ENCODE data around the gene NLRP12. TPM values are rescaled to one million over a fixed set of nuclear protein-coding genes. Genes with fewer than 3 reads are reported as not detected.

The NLRP12 gene
- total and polyA plus RNA-seq, 2 experiments from 2014 or later, result 1.9 to 7.5 TPM

DNA sequence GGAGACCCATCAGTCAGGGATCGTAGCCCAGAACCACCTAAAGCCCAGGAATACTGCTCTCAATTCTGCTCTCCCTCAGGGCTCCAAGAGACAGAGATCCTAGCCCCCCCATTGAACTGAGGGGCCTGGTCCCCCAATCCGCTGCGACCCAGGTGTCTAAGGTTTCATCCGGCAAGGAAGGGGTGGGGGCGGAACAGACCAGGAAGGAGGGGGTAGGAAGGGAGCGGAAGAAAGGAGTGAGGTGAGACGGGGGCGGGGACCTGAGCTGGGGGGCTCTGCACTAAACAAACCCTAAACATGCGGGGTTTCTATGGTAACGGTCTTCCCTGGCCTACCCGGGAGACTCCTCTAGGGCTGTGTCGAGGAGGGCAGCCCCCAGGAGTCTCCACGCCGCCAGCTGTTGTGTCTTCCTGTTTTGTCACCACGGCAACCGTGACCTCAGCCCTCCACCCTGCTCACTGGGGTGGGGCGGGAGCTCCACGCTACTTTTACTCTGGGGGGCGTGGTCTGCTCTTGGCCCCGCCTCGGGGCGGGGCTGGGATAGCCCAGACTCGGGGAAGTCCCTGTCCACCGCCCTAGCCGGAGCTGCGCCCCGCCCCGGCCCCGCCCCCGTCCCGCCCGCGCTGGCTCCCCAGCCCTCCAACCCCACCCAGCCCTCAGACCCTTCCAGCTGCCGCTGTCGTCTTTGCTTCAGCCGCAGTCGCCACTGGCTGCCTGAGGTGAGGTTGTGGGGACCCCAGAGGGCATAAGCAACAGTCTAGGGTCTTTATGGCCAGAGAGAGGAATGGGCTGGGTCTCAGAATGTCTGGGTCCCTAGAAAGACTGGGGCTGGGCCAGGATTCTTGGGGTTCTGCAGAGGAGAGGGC is 43.3 kb upstream of the NLRP12 start, which contains the start of gene MYADM:
Gene MYADM (plus strand): TSS at position 659 of the 866 bp plus-strand sequence. CDS start 5,647 bp downstream, outside the sequence.
- peak; percentile 100 for DNase-seq (ENCODE audit: low spot score)

DNA sequence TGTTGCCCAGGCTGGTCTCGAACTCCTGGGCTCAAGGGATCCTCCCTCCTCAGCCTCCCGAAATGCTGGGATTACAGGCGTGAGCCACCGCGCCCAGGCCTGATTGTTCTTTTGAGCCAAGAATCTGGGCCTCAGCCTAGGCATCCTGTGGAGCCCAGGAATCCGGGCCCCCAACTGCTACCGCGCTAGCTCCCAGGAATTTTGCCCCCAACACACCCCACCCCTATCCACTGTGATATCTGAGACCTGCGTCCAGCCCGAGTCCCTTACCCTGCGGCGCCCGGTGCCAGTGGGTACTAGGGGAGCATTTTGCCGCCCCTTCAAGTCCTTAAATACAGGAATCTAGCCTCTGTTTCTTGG is 42.7 kb upstream of the NLRP12 start:
- H3K27me3 ChIP-seq (ENCODE audit: insufficient read depth), result no peaks in the 10 kb centered on the region
- H3K79me2 ChIP-seq (replicated peaks; ENCODE audit: insufficient read depth), result peaks cover 25% of the 10 kb centered on the region
- H3K4me3 ChIP-seq, result peak overlapping the region; percentile 66
- peaks cover 45% of the 10 kb centered on the region for H3K27me3 Mint-ChIP-seq (ENCODE audit: insufficient read depth, low read depth, poor library complexity)
- peaks cover 9% of the 10 kb centered on the region for H3K36me3 Mint-ChIP-seq (ENCODE audit: low read depth)
- peaks cover 25% of the 10 kb centered on the region for H3K4me1 Mint-ChIP-seq
- no peak overlapping the region for H2AFZ ChIP-seq
- H4K20me1 ChIP-seq (replicated peaks; ENCODE audit: insufficient read depth), result peaks cover 5% of the 10 kb centered on the region
- H3K4me3 Mint-ChIP-seq, result peak overlapping the region; percentile 87
- H3K4me1 ChIP-seq (ENCODE audit: insufficient read depth), result peaks cover 27% of the 10 kb centered on the region
- no peaks in the 10 kb centered on the region for H3K9me2 ChIP-seq (ENCODE audit: insufficient read depth)
- peak overlapping the region; percentile 86 for H3K4me2 ChIP-seq
- peak; percentile 96 for DNase-seq (ENCODE audit: low spot score)
- no peaks in the 10 kb centered on the region; the same call in 2 of the 3 replicates for H3K9me3 Mint-ChIP-seq
- H3K36me3 ChIP-seq (ENCODE audit: insufficient read depth), result peaks cover 7% of the 10 kb centered on the region; the same call in 1 of the 2 replicates
- H3K27ac ChIP-seq (ENCODE audit: low read depth), result peak overlapping the region; percentile 100
- peak overlapping the region; percentile 98 for H3K27ac Mint-ChIP-seq
- peaks cover 28% of the 10 kb centered on the region for H3F3A ChIP-seq (replicated peaks; ENCODE audit: low read depth)
- ATAC-seq, result peak; percentile 13
- TF ChIP-seq CREB1 (CRISPR knock-in tag; IDR thresholded peaks at IDR 0.05; ENCODE audit: low read depth), result no peak
- no peak for TF ChIP-seq POLR2AphosphoS5 (IDR thresholded peaks at IDR 0.05; ENCODE audit: low read depth)
- TF ChIP-seq STAT1 (IDR thresholded peaks at IDR 0.05; ENCODE audit: unreplicated experiment), result no peak
- TF ChIP-seq ZNF331 (CRISPR knock-in tag; IDR thresholded peaks at IDR 0.05; ENCODE audit: low read depth), result no peak
- no peak for TF ChIP-seq ZNF114 (CRISPR knock-in tag; IDR thresholded peaks at IDR 0.05)
- TF ChIP-seq, protein P1, sequence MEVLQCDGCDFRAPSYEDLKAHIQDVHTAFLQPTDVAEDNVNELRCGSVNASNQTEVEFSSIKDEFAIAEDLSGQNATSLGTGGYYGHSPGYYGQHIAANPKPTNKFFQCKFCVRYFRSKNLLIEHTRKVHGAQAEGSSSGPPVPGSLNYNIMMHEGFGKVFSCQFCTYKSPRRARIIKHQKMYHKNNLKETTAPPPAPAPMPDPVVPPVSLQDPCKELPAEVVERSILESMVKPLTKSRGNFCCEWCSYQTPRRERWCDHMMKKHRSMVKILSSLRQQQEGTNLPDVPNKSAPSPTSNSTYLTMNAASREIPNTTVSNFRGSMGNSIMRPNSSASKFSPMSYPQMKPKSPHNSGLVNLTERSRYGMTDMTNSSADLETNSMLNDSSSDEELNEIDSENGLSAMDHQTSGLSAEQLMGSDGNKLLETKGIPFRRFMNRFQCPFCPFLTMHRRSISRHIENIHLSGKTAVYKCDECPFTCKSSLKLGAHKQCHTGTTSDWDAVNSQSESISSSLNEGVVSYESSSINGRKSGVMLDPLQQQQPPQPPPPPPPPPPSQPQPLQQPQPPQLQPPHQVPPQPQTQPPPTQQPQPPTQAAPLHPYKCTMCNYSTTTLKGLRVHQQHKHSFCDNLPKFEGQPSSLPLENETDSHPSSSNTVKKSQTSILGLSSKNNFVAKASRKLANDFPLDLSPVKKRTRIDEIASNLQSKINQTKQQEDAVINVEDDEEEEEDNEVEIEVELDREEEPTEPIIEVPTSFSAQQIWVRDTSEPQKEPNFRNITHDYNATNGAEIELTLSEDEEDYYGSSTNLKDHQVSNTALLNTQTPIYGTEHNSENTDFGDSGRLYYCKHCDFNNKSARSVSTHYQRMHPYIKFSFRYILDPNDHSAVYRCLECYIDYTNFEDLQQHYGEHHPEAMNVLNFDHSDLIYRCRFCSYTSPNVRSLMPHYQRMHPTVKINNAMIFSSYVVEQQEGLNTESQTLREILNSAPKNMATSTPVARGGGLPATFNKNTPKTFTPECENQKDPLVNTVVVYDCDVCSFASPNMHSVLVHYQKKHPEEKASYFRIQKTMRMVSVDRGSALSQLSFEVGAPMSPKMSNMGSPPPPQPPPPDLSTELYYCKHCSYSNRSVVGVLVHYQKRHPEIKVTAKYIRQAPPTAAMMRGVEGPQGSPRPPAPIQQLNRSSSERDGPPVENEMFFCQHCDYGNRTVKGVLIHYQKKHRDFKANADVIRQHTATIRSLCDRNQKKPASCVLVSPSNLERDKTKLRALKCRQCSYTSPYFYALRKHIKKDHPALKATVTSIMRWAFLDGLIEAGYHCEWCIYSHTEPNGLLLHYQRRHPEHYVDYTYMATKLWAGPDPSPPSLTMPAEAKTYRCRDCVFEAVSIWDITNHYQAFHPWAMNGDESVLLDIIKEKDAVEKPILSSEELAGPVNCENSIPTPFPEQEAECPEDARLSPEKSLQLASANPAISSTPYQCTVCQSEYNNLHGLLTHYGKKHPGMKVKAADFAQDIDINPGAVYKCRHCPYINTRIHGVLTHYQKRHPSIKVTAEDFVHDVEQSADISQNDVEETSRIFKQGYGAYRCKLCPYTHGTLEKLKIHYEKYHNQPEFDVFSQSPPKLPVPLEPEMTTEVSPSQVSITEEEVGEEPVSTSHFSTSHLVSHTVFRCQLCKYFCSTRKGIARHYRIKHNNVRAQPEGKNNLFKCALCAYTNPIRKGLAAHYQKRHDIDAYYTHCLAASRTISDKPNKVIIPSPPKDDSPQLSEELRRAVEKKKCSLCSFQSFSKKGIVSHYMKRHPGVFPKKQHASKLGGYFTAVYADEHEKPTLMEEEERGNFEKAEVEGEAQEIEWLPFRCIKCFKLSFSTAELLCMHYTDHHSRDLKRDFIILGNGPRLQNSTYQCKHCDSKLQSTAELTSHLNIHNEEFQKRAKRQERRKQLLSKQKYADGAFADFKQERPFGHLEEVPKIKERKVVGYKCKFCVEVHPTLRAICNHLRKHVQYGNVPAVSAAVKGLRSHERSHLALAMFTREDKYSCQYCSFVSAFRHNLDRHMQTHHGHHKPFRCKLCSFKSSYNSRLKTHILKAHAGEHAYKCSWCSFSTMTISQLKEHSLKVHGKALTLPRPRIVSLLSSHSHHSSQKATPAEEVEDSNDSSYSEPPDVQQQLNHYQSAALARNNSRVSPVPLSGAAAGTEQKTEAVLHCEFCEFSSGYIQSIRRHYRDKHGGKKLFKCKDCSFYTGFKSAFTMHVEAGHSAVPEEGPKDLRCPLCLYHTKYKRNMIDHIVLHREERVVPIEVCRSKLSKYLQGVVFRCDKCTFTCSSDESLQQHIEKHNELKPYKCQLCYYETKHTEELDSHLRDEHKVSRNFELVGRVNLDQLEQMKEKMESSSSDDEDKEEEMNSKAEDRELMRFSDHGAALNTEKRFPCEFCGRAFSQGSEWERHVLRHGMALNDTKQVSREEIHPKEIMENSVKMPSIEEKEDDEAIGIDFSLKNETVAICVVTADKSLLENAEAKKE (CRISPR knock-in tag; IDR thresholded peaks at IDR 0.05), result no peak
- TF ChIP-seq JUNB (IDR thresholded peaks at IDR 0.05; ENCODE audit: unreplicated experiment), result no peak
- no peak for TF ChIP-seq NANOG (IDR thresholded peaks at IDR 0.05; ENCODE audit: borderline replicate concordance)
- TF ChIP-seq, protein P2, sequence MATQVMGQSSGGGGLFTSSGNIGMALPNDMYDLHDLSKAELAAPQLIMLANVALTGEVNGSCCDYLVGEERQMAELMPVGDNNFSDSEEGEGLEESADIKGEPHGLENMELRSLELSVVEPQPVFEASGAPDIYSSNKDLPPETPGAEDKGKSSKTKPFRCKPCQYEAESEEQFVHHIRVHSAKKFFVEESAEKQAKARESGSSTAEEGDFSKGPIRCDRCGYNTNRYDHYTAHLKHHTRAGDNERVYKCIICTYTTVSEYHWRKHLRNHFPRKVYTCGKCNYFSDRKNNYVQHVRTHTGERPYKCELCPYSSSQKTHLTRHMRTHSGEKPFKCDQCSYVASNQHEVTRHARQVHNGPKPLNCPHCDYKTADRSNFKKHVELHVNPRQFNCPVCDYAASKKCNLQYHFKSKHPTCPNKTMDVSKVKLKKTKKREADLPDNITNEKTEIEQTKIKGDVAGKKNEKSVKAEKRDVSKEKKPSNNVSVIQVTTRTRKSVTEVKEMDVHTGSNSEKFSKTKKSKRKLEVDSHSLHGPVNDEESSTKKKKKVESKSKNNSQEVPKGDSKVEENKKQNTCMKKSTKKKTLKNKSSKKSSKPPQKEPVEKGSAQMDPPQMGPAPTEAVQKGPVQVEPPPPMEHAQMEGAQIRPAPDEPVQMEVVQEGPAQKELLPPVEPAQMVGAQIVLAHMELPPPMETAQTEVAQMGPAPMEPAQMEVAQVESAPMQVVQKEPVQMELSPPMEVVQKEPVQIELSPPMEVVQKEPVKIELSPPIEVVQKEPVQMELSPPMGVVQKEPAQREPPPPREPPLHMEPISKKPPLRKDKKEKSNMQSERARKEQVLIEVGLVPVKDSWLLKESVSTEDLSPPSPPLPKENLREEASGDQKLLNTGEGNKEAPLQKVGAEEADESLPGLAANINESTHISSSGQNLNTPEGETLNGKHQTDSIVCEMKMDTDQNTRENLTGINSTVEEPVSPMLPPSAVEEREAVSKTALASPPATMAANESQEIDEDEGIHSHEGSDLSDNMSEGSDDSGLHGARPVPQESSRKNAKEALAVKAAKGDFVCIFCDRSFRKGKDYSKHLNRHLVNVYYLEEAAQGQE (IDR thresholded peaks at IDR 0.05; ENCODE audit: unreplicated experiment), result no peak
- TF ChIP-seq EZH2 (IDR thresholded peaks at IDR 0.05; ENCODE audit: low read depth, unreplicated experiment), result no peak

More for the DNA sequence above, 43.3 kb upstream of the NLRP12 start, which contains the start of gene MYADM:
- Mint-ChIP-seq H3K4me3 (peak within 1 kb of the TSS; percentile 87), H3K4me1 (peaks cover 25% of the 10 kb centered on the region), H3K27me3 (ENCODE audit: insufficient read depth, low read depth, poor library complexity) (peaks cover 41% of the 10 kb centered on the region), H3K36me3 (ENCODE audit: low read depth) (peaks cover 9% of the 10 kb centered on the region), H3K27ac (peak within 1 kb of the TSS; percentile 98), H3K9me3 (no peaks in the 10 kb centered on the region; the same call in 2 of the 3 replicates)
- Histone ChIP-seq H3K4me2 (peak within 1 kb of the TSS; percentile 100), H3F3A (replicated peaks; ENCODE audit: low read depth) (peaks cover 28% of the 10 kb centered on the region), H3K9me2 (ENCODE audit: insufficient read depth) (no peaks in the 10 kb centered on the region), H2AFZ (no peak within 1 kb of the TSS), H3K27me3 (ENCODE audit: insufficient read depth) (no peaks in the 10 kb centered on the region), H3K27ac (ENCODE audit: low read depth) (peak within 1 kb of the TSS; percentile 100), H3K4me1 (ENCODE audit: insufficient read depth) (peaks cover 27% of the 10 kb centered on the region), H3K36me3 (ENCODE audit: insufficient read depth) (peaks cover 7% of the 10 kb centered on the region; the same call in 1 of the 2 replicates), H4K20me1 (replicated peaks; ENCODE audit: insufficient read depth) (peaks cover 5% of the 10 kb centered on the region), H3K79me2 (replicated peaks; ENCODE audit: insufficient read depth) (peaks cover 28% of the 10 kb centered on the region), H3K4me3 (peak within 1 kb of the TSS; percentile 99)
- TF ChIP-seq POLR2AphosphoS5 (IDR thresholded peaks at IDR 0.05; ENCODE audit: low read depth) (peak; percentile 83), CREB1 (CRISPR knock-in tag; IDR thresholded peaks at IDR 0.05; ENCODE audit: low read depth) (0 out of 2 replicates have a peak, but pooled peaks have one; percentile 14), ZNF114 (CRISPR knock-in tag; IDR thresholded peaks at IDR 0.05) (no peak), ZNF331 (CRISPR knock-in tag; IDR thresholded peaks at IDR 0.05; ENCODE audit: low read depth) (no peak), EZH2 (IDR thresholded peaks at IDR 0.05; ENCODE audit: low read depth, unreplicated experiment) (no peak)
- peak; percentile 43 for ATAC-seq

Measured in GM23338 (cell line).